Ovary (tissue), 9 donors: ENCODE results near the gene KIF4A. TPM values are rescaled to one million over a fixed set of nuclear protein-coding genes. Genes with fewer than 3 reads are reported as not detected.

Source experiments
- DNase-seq, 5 donors: peaks; one replicate each; pipeline ENCODE4 v3.0.0-alpha.2; 2019 to 2020
- H3K27ac ChIP-seq, 2 donors: fragments of 200-600 bp; one replicate each; pipeline versions ENCODE4 v1.5.1 to v1.8.0; 2019 to 2022
- H3K27me3 ChIP-seq: fragments of 200-600 bp; one replicate; pipeline ENCODE4 v1.8.0; 2022
- H3K36me3 ChIP-seq: fragments of 200-600 bp; sonication (generic); one replicate; pipeline ENCODE4 v1.5.1; 2019
- H3K4me1 ChIP-seq: one replicate; pipeline ENCODE4 v1.8.1; 2013; ENCODE audit warnings: mild to moderate bottlenecking, moderate library complexity; ENCODE audit not compliant: insufficient read depth
- H3K4me3 ChIP-seq: fragments of 200-600 bp; sonication (generic); one replicate; pipeline ENCODE4 v1.5.1; 2017
- H3K9me3 ChIP-seq, 2 donors: fragments of 200-600 bp in 1 of 2; sonication (generic) in 1 of 2; one replicate each; pipeline versions ENCODE4 v1.5.1 to v1.8.1; 2013 to 2019; ENCODE audit warnings: mild to moderate bottlenecking in 1 of 2, moderate library complexity in 1 of 2
- EP300 ChIP-seq: sonication (generic); formaldehyde crosslinking; IDR thresholded peaks from one replicate; pipeline ENCODE4 v1.6.1; 2017; ENCODE audit warnings: antibody characterized with exemption
- POLR2A ChIP-seq: fragments of 450-650 bp; IDR thresholded peaks from one replicate; pipeline ENCODE4 v1.6.1; 2017; ENCODE audit warnings: antibody characterized with exemption, mild to moderate bottlenecking, moderate library complexity
- WGBS, 3 donors: extraction: QIAGEN DNeasy Blood & Tissue Kit in 1 of 3; methylation state at CpG; one replicate each; pipeline versions ENCODE4 v1.1.5 to v1.1.7; 2013 to 2017; 5-methylcytosine and 5-hydroxymethylcytosine counted together
- intact Hi-C, 4 donors: fragments of 100-400 bp; cut with DNase I; formaldehyde crosslinking; loops; one replicate each; pipeline versions ENCODE4 v1.11.0 to v1.15.1; 2022 to 2023
- polyA plus RNA-seq, 2 donors: library from polyadenylated mRNA; stranded (reverse); fragments of 200-250 nt in 1 of 2; fragments of 350-450 nt in 1 of 2; fragmentation: Illumina TruSeq in 1 of 2; extraction: RNeasy Lipid Tissue Mini Kit (QIAGEN cat#74804) in 1 of 2; gene quantifications; one replicate each; pipeline ENCODE4 v1.2.3, GENCODE V29; 2013 to 2014
- total RNA-seq, 7 donors: library from RNA; depleted of rRNA in 2 of 7; stranded (reverse); fragments of >200 nt in 2 of 7; fragmentation: NEBNext Ultra II Directional in 3 of 7; extraction: Animal tissue kit (Norgen Biotek cat#: 25700) in 3 of 7; gene quantifications; one replicate each; pipeline versions ENCODE4 v1.1.0 to v1.2.4, GENCODE V29; 2016 to 2023
- TF ChIP-seq, protein P1 (sequence below), 3 donors: fragments of 450-650 bp in 2 of 3; fragments of 200-600 bp in 1 of 3; IDR thresholded peaks; one replicate each; pipeline versions ENCODE4 v1.5.1 to v1.8.0; 2016 to 2022; ENCODE audit warnings: antibody characterized with exemption in 3 of 3, mild to moderate bottlenecking in 1 of 3
- donor health status: DM: no; HTN: no; CAD: no; lungs with moderate emphysema.
- donor health status: DM: no; HTN: no; CAD: no.
- donor health status: Bipolar disorder and iron deficiency.
- donor health status: DM: yes; HTN: yes; CAD: no.
- donor health status: DM: no; HTN: no; CAD: no.
- donor health status: DM: yes; HTN: yes; CAD: no.

Gene KIF4A
- total and polyA plus RNA-seq, 9 donors = 0.10 to 0.90 (median 0.23) TPM

DNA sequence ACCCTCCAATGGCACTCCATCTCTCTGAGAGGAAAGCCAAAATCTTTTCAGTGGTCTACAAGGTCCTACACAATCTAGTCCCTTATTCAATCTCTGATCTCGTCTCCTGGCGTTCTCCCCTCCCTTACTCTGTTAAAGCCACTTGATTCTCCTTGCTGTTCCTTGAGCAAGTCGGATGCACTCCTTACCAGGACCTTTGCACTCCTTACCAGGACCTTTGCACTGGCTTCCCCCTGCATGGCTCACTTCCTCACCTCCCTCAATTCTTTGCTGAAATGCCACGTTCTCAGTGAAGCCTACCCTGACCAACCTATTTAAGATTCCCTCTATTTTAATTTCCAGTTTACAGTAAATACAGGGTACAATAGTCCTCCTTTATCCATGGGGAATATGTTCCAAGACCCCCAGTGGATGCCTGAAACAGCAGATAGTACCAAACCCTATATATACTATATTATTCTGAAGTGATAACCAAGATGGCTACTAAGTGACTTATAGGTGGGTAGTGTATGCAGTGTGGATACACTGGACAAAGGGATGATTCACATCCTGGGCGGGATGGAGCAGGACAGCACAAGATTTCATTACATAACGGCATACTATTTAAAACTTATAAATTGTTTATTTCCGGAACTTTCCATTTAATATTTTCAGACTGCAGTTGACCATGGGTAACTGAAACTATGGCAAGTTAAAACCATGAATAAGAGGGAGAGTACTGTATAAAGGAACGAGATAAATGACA, 148.2 kb downstream of the KIF4A start:
- Histone ChIP-seq H3K9me3 (no peaks in the 10 kb centered on the region), H3K27me3 (no peaks in the 10 kb centered on the region), H3K27ac (no peak overlapping the region), H3K4me3 (no peak overlapping the region), H3K36me3 (no peaks in the 10 kb centered on the region), H3K4me1 (peaks cover 5% of the 10 kb centered on the region)
- TF ChIP-seq, protein P1, sequence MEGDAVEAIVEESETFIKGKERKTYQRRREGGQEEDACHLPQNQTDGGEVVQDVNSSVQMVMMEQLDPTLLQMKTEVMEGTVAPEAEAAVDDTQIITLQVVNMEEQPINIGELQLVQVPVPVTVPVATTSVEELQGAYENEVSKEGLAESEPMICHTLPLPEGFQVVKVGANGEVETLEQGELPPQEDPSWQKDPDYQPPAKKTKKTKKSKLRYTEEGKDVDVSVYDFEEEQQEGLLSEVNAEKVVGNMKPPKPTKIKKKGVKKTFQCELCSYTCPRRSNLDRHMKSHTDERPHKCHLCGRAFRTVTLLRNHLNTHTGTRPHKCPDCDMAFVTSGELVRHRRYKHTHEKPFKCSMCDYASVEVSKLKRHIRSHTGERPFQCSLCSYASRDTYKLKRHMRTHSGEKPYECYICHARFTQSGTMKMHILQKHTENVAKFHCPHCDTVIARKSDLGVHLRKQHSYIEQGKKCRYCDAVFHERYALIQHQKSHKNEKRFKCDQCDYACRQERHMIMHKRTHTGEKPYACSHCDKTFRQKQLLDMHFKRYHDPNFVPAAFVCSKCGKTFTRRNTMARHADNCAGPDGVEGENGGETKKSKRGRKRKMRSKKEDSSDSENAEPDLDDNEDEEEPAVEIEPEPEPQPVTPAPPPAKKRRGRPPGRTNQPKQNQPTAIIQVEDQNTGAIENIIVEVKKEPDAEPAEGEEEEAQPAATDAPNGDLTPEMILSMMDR (IDR thresholded peaks at IDR 0.05) = no peak
- TF ChIP-seq EP300 = no peak
- WGBS, 3 donors = 64 to 71% (median 68%) methylated on average over 8 of the region's 8 CpGs
- no peak for DNase-seq
- intact Hi-C loops = loop anchor here in 1 of 4 donors (10.0 kb wide), 1 partner anchor 303 kb away; the partner anchor contains the start of gene IGBP1

DNA sequence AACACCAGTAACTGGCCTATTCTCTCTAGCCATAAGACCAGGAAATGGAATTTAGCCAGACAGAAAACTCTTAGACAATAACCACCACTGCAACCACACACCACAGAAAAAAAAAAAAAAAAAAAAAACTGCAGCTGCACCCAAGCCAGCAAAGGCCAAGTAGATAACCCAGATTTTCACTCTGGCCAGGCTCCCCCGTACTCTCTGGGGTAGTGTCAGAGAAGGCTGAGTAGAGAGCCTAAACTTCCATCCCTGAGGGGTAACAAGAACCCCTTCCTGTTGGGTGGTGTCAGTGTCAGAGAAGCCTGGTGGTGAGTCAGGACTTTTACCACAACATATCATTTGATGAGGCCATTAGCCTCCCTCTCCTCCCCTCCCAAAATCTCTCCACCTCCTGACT, 149.1 kb downstream of the KIF4A start:
- no peak overlapping the region for H3K27ac ChIP-seq
- 39 to 45% (median 45%) methylated on average over 1 of the region's 1 CpG for WGBS, 3 donors
- H3K36me3 ChIP-seq = no peaks in the 10 kb centered on the region
- TF ChIP-seq POLR2A (no peak), EP300 (no peak)
- TF ChIP-seq, protein P1 (IDR thresholded peaks at IDR 0.05) = no peak
- H3K4me1 ChIP-seq = peaks cover 5% of the 10 kb centered on the region
- no peaks in the 10 kb centered on the region for H3K27me3 ChIP-seq
- H3K4me3 ChIP-seq = no peak overlapping the region
- no peaks in the 10 kb centered on the region for H3K9me3 ChIP-seq
- intact Hi-C loops = loop anchor here in 1 of 4 donors (10.0 kb wide), 1 partner anchor 304 kb away; the partner anchor contains the start of gene IGBP1
- DNase-seq = no peak

DNA sequence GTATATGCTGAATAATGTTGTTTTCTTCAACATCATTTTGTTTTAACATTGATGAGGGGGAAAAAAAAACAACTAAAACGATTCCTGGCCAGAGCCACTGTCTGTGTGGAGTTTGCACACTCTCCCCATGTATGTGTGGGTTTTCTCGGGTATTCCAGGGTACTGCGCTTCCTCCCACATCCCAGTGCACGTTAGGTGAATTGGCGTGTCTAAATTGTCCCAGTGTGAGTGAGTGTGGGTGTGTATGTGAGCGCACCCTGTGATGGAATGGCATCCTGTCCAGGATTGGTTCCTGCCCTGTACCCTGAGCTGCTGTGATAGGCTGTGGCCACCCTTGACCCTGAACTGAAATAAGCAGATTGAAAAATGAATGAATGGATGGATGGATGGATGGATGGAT, 152.3 kb downstream of the KIF4A start:
- Histone ChIP-seq H3K36me3 (no peaks in the 10 kb centered on the region), H3K27ac (no peak overlapping the region), H3K27me3 (no peaks in the 10 kb centered on the region), H3K9me3 (no peaks in the 10 kb centered on the region), H3K4me1 (no peaks in the 10 kb centered on the region), H3K4me3 (no peak overlapping the region)
- DNase-seq = no peak
- intact Hi-C loops = no loop called here
- no peak for TF ChIP-seq EP300
- TF ChIP-seq, protein P1 (IDR thresholded peaks at IDR 0.05) = no peak
- no peak for TF ChIP-seq POLR2A
- whole genome bisulfite sequencing, 3 donors = 45 to 57% (median 51%) methylated on average over 6 of the region's 6 CpGs

DNA sequence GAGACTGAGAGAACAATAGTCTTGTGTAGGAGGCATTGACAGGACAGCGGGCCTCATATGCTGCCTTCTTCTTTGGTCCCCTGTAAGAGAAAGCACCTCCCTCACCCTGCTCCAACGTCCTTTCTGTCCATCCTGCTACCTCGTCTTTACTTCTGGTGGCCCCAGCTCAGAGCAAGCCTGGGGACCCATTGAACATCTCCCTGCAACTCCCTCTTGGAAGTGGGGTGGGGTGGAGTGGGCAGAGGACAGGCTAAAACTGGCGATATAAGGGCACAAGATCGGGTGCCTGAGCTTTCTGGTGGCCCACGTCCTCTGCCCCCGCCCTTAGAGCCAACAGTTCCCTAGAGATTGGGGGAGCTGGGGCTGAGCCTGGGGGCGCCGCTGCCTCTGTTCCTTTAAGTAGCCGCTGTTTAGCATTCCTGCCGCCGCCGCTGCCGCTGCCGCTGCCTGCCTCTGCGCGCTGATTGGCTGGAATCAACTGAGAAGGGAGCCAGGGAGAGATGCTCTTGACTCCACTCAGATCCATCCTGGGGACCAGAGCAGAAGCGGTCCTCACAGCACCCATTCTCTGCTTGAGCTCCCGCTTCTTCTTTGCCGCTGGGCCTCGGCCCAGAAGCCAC, 154.5 kb downstream of the KIF4A start, which contains the start of gene DLG3:
Gene DLG3, plus strand, starts transcription at position 510 of the 620 bp plus-strand sequence. CDS start 367 bp downstream, outside the sequence.
- WGBS, 3 donors = 22 to 34% (median 33%) methylated on average over 18 to 21 of the region's 21 CpGs
- peak in 2 of 5 donors; percentile 40 to 44 for DNase-seq
- intact Hi-C loops = no loop called here
- Histone ChIP-seq H3K9me3 (no peaks in the 10 kb centered on the region), H3K27me3 (no peaks in the 10 kb centered on the region), H3K4me1 (no peaks in the 10 kb centered on the region), H3K27ac (no peak within 1 kb of the TSS), H3K36me3 (no peaks in the 10 kb centered on the region), H3K4me3 (no peak within 1 kb of the TSS)
- TF ChIP-seq POLR2A (no peak), EP300 (no peak)
- TF ChIP-seq, protein P1 (IDR thresholded peaks at IDR 0.05) = no peak
